HCT116 (cell line): Measurements from ENCODE around the gene SDCBP2.
A peak's percentile ranks its signal among the peaks of the same experiment; 100 is the strongest.

ENCODE experiments used
- CTCF ChIP-seq, 3 experiments: fragments of 200-600 bp in 1 of 3; sonication (generic) in 1 of 3; IDR thresholded peaks in 2 of 3; conservative IDR thresholded peaks in 1 of 3; 2 replicates each; pipeline ENCODE4 v1.5.1; 2012 to 2017; ENCODE audit warnings: low read depth in 2 of 3, low read length in 2 of 3, antibody characterized with exemption in 1 of 3, borderline replicate concordance in 1 of 3, control low read depth in 1 of 3, mild to moderate bottlenecking in 1 of 3, mixed read lengths in 1 of 3, mixed run types in 1 of 3, moderate library complexity in 1 of 3; ENCODE audit not compliant: insufficient read depth in 1 of 3
- EGR1 ChIP-seq: IDR thresholded peaks from 2 replicates; pipeline ENCODE4 v1.6.1; 2012; ENCODE audit warnings: low read depth
- ELF1 ChIP-seq: IDR thresholded peaks from 2 replicates; pipeline ENCODE4 v1.6.1; 2012; ENCODE audit warnings: low read depth, borderline replicate concordance
- EZH2 ChIP-seq: fragments of 200-600 bp; sonication (generic); IDR thresholded peaks from 2 replicates; pipeline ENCODE4 v1.6.1; 2017; ENCODE audit warnings: antibody characterized with exemption, mixed run types
- MAX ChIP-seq: IDR thresholded peaks from 2 replicates; pipeline ENCODE4 v1.6.1; 2012
- POLR2A ChIP-seq: IDR thresholded peaks from 2 replicates; pipeline ENCODE4 v1.7.0; 2011; ENCODE audit warnings: borderline replicate concordance; ENCODE audit not compliant: insufficient read depth, insufficient read length; ENCODE audit errors: extremely low read depth
- POLR2AphosphoS5 ChIP-seq: IDR thresholded peaks from 2 replicates; pipeline ENCODE4 v1.6.1; 2011; ENCODE audit warnings: mild to moderate bottlenecking, low read depth, low read length, moderate library complexity
- RAD21 ChIP-seq: IDR thresholded peaks from 2 replicates; pipeline ENCODE4 v1.6.1; 2012; ENCODE audit warnings: low read depth, mild to moderate bottlenecking
- SIN3A ChIP-seq: IDR thresholded peaks from 2 replicates; pipeline ENCODE4 v1.6.1; 2012; ENCODE audit warnings: low read depth
- SP1 ChIP-seq: IDR thresholded peaks from 2 replicates; pipeline ENCODE4 v1.6.1; 2012; ENCODE audit warnings: low read depth
- YY1 ChIP-seq: IDR thresholded peaks from 2 replicates; pipeline ENCODE4 v1.6.1; 2011; ENCODE audit warnings: low read length, low read depth, moderate library complexity, mild to moderate bottlenecking; ENCODE audit not compliant: insufficient replicate concordance; ENCODE audit errors: extremely low read depth
- ZNF274 ChIP-seq: fragments of 200-500 bp; sonication (Bioruptor generic); IDR thresholded peaks from 2 replicates; pipeline ENCODE4 v1.6.1; 2014; ENCODE audit warnings: mild to moderate bottlenecking, low read depth, low read length, inconsistent platforms
- TF ChIP-seq, protein P1 (sequence below): IDR thresholded peaks from 2 replicates; pipeline ENCODE4 v1.6.1; 2012; ENCODE audit warnings: low read depth

GRCh38 chr20:1334761-1335160 lies 5.8 kb upstream of the SDCBP2 start:
- TF ChIP-seq SIN3A: peak; percentile 42; the same call in 1 of the 2 replicates
- no peak for TF ChIP-seq POLR2A
- 0 out of 2 replicates have a peak, but pooled peaks have one; percentile 10 for TF ChIP-seq RAD21
- TF ChIP-seq CTCF (IDR thresholded peaks at IDR 0.05 in 2 of 3, conservative IDR thresholded peaks at IDR 0.05 in 1 of 3; ENCODE audit: borderline replicate concordance in 1 of 3, insufficient read depth in 1 of 3, low read depth in 2 of 3, low read length in 2 of 3): peak in 2 of 3 experiments; percentile 7 to 17; a peak in 1 of 6 replicates
- TF ChIP-seq SP1: no peak
- no peak for TF ChIP-seq ZNF274
- TF ChIP-seq EZH2: no peak
- TF ChIP-seq EGR1: no peak
- no peak for TF ChIP-seq POLR2AphosphoS5
- TF ChIP-seq ELF1: no peak
- TF ChIP-seq, protein P1, sequence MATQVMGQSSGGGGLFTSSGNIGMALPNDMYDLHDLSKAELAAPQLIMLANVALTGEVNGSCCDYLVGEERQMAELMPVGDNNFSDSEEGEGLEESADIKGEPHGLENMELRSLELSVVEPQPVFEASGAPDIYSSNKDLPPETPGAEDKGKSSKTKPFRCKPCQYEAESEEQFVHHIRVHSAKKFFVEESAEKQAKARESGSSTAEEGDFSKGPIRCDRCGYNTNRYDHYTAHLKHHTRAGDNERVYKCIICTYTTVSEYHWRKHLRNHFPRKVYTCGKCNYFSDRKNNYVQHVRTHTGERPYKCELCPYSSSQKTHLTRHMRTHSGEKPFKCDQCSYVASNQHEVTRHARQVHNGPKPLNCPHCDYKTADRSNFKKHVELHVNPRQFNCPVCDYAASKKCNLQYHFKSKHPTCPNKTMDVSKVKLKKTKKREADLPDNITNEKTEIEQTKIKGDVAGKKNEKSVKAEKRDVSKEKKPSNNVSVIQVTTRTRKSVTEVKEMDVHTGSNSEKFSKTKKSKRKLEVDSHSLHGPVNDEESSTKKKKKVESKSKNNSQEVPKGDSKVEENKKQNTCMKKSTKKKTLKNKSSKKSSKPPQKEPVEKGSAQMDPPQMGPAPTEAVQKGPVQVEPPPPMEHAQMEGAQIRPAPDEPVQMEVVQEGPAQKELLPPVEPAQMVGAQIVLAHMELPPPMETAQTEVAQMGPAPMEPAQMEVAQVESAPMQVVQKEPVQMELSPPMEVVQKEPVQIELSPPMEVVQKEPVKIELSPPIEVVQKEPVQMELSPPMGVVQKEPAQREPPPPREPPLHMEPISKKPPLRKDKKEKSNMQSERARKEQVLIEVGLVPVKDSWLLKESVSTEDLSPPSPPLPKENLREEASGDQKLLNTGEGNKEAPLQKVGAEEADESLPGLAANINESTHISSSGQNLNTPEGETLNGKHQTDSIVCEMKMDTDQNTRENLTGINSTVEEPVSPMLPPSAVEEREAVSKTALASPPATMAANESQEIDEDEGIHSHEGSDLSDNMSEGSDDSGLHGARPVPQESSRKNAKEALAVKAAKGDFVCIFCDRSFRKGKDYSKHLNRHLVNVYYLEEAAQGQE: no peak
- TF ChIP-seq MAX: no peak
- TF ChIP-seq YY1: no peak
